Transverse colon (tissue), 4 donors: ENCODE measurements around the gene PXN. TPM values are rescaled to one million over a fixed set of nuclear protein-coding genes. Genes with fewer than 3 reads are reported as not detected.
"Not testable (repeated sequence)": the region's sequence is repeated elsewhere in the genome, so short reads cannot be mapped to it uniquely, and the experiment has no call there.

ENCODE experiments used
- DNase-seq: peaks from one replicate; pipeline ENCODE4 v3.0.0-alpha.2; 2019
- H3K27ac ChIP-seq, 4 donors: fragments of 200-600 bp; sonication (generic); 2 replicates each; pipeline ENCODE4 v1.5.1; 2016 to 2018; ENCODE audit warnings: inconsistent platforms in 4 of 4
- H3K27me3 ChIP-seq: fragments of 200-600 bp; sonication (generic); 2 replicates; pipeline ENCODE4 v1.5.1; 2017; ENCODE audit warnings: inconsistent platforms
- H3K36me3 ChIP-seq, 4 donors: fragments of 200-600 bp; sonication (generic); 2 replicates each; pipeline ENCODE4 v1.5.1; 2017 to 2019; ENCODE audit warnings: inconsistent platforms in 4 of 4
- H3K4me1 ChIP-seq, 4 donors: fragments of 200-600 bp; sonication (generic); 2 replicates each; pipeline ENCODE4 v1.5.1; 2017 to 2020; ENCODE audit warnings: inconsistent platforms in 4 of 4
- H3K4me3 ChIP-seq, 4 donors: fragments of 200-600 bp; sonication (generic); 1 replicate in 1 of 4; 2 replicates in 3 of 4; pipeline versions ENCODE4 v1.5.1 to v1.6.1; 2017 to 2019; ENCODE audit warnings: inconsistent platforms in 4 of 4
- H3K9me3 ChIP-seq, 2 donors: fragments of 200-600 bp; sonication (generic); 2 replicates each; pipeline ENCODE4 v1.5.1; 2017 to 2019; ENCODE audit warnings: inconsistent platforms in 2 of 2
- EP300 ChIP-seq: sonication (generic); formaldehyde crosslinking; IDR thresholded peaks from one replicate; pipeline ENCODE4 v1.6.1; 2017; ENCODE audit warnings: antibody characterized with exemption, low read depth
- POLR2A ChIP-seq: fragments of 450-650 bp; IDR thresholded peaks from one replicate; pipeline ENCODE4 v1.6.1; 2016; ENCODE audit warnings: antibody characterized with exemption, mild to moderate bottlenecking, moderate library complexity
- POLR2AphosphoS5 ChIP-seq, 3 donors: sonication (generic); formaldehyde crosslinking; IDR thresholded peaks; one replicate each; pipeline ENCODE4 v1.6.1; 2016; ENCODE audit warnings: antibody characterized with exemption in 3 of 3
- WGBS, 2 donors: methylation state at CpG; one replicate each; pipeline ENCODE4 v1.1.5; 2018; ENCODE audit warnings: low coverage in 1 of 2; 5-methylcytosine and 5-hydroxymethylcytosine counted together
- in situ Hi-C, 4 donors: fragments of 200-750 bp; cut with MboI; loops; one replicate each; pipeline versions ENCODE4 v1.15.0 to v1.15.1; 2017; ENCODE audit warnings: low sequenced_read_pairs in 3 of 4, low pct_ligation_motif_present in 1 of 4, low pct_unique_long_range_greater_than_20kb in 1 of 4
- intact Hi-C: fragments of 100-400 bp; cut with DNase I; formaldehyde crosslinking; loops from one replicate; pipeline ENCODE4 v1.15.1; 2023; ENCODE audit warnings: low total_unique reads
- total RNA-seq, 4 donors: library from RNA; depleted of rRNA; stranded (reverse); fragments of >200 nt; gene quantifications; one replicate each; pipeline ENCODE4 v1.1.0, GENCODE V29; 2016
- TF ChIP-seq, protein P1 (sequence below), 5 experiments: fragments of 200-600 bp in 3 of 5; fragments of 450-650 bp in 2 of 5; sonication (generic) in 3 of 5; IDR thresholded peaks; 1 replicate in 2 of 5; 2 replicates in 3 of 5; pipeline ENCODE4 v1.5.1; 2016 to 2017; ENCODE audit warnings: antibody characterized with exemption in 5 of 5, inconsistent platforms in 3 of 5, mild to moderate bottlenecking in 2 of 5, moderate library complexity in 1 of 5

Gene PXN
- total RNA-seq, 4 donors from 2014 or later, result 101 to 328 (median 198) TPM

DNA sequence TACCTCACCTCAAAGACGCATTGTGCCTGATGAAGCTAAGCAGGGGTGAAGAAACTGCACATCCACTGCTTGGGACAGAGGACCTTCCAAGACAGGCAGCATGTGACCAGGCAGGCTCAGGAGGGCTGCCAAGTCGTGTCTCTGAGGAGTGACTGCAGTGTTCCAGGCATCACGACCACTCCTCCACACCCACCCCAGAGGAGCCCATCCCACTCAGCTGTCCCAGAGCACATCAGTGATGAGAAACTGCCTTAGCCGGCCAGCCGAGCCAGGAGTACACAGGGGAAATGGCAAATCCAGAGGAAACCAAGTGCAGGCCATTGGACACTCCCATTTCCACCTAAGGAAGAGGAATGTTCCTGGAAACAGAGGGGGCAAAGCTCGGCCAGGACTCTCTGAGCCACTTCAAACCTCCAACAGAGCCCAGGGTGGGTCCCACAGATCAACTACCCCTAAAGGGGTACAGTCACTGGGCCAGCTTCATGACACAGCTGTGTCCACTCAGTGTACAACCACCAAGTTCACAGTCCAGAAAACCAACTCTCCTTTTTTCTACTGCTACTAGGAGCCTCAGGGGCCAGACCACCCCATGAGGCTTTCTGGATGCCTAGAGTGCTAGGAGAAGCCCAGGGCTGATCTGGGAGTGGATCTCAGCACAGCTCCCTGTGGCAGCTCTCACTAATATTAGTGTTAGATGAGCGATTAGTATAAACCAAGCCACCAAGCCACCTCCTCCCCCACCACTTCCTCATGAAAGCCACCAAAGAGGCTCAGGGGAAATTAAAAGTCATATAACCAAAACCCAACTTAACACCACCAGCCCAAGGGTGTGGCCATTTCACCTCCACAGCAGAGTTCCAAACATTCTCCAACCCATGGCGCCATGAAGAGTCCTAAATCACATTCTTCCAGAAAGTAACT lies 15.4 kb downstream of the PXN start:
- Histone ChIP-seq H3K27me3 (no peaks in the 10 kb centered on the region), H3K36me3 (no peaks in the 10 kb centered on the region), H3K4me3 (no peak overlapping the region), H3K27ac (peak overlapping the region; percentile 47 to 87 (median 55)), H3K9me3 (no peaks in the 10 kb centered on the region), H3K4me1 (peaks cover 12 to 77% (median 37%) of the 10 kb centered on the region in 4 donors)
- WGBS, 2 donors, result 38% methylated on average over 7 of the region's 8 CpGs; no CpG with 5 or more reads in 1 of the 2 donors
- in situ Hi-C loops, result no loop called here
- no peak for DNase-seq
- no peak for TF ChIP-seq POLR2A
- TF ChIP-seq EP300, result no peak
- TF ChIP-seq, protein P1, sequence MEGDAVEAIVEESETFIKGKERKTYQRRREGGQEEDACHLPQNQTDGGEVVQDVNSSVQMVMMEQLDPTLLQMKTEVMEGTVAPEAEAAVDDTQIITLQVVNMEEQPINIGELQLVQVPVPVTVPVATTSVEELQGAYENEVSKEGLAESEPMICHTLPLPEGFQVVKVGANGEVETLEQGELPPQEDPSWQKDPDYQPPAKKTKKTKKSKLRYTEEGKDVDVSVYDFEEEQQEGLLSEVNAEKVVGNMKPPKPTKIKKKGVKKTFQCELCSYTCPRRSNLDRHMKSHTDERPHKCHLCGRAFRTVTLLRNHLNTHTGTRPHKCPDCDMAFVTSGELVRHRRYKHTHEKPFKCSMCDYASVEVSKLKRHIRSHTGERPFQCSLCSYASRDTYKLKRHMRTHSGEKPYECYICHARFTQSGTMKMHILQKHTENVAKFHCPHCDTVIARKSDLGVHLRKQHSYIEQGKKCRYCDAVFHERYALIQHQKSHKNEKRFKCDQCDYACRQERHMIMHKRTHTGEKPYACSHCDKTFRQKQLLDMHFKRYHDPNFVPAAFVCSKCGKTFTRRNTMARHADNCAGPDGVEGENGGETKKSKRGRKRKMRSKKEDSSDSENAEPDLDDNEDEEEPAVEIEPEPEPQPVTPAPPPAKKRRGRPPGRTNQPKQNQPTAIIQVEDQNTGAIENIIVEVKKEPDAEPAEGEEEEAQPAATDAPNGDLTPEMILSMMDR (IDR thresholded peaks at IDR 0.05), result no peak
- TF ChIP-seq POLR2AphosphoS5 (IDR thresholded peaks at IDR 0.05), result no peak
- intact Hi-C loops, result loop anchor here (5.0 kb wide), 1 partner anchor 268 kb away; no protein-coding TSS in a partner anchor

DNA sequence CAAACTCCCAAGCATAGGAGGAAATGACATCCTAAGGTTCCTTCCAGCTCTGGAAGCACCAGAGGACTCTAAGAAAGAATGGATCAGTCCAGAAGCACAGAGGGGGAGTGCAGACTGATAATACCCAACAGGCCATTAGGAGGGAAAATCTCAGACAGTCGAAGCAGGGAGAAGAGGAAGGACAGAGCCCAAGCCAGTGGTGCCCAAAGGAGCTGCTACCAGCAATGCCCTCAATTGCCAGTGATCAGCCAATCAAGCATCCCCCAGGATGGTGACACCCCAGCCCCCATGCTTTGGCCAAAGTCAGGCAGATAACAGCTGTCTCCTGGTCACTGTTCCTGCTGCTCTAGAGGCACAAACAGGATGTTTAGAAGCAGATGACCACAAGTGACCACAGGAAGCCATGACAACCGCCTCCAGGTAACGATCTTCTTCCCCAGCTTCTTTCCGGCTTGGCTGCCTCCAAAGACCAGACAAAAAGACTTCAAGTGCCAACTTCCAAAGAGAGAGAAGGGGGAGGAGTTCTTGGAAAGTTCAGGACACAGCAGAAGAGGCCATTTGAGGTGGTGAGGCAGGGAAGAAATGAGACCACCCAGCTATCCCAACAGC lies 16.2 kb downstream of the PXN start:
- H3K9me3 ChIP-seq, result no peaks in the 10 kb centered on the region
- no peaks in the 10 kb centered on the region for H3K36me3 ChIP-seq
- no peak for DNase-seq
- TF ChIP-seq EP300, result no peak
- no peak for TF ChIP-seq POLR2A
- peak overlapping the region; percentile 47 to 87 (median 55) for H3K27ac ChIP-seq
- in situ Hi-C loops (no loop called here), intact Hi-C loops (loop anchor here (5.0 kb wide), 1 partner anchor 267 kb away; no protein-coding TSS in a partner anchor)
- H3K4me1 ChIP-seq, result peaks cover 12 to 76% (median 35%) of the 10 kb centered on the region in 4 donors
- H3K4me3 ChIP-seq, result no peak overlapping the region
- 48 to 60% methylated on average over 1 to 4 of the region's 4 CpGs for WGBS, 2 donors
- no peaks in the 10 kb centered on the region for H3K27me3 ChIP-seq

- in situ Hi-C loops (no loop called here), intact Hi-C loops (loop anchor here (5.0 kb wide), 1 partner anchor 265 kb away; no protein-coding TSS in a partner anchor)
- DNase-seq, result no peak
- H3K27me3 ChIP-seq, result no peaks in the 10 kb centered on the region
- H3K4me3 ChIP-seq, result no peak overlapping the region
- H3K4me1 ChIP-seq, result peaks cover 12 to 68% (median 34%) of the 10 kb centered on the region in 4 donors
- H3K9me3 ChIP-seq, result no peaks in the 10 kb centered on the region
- H3K36me3 ChIP-seq, result no peaks in the 10 kb centered on the region
- TF ChIP-seq, protein P1 (IDR thresholded peaks at IDR 0.05), result no peak
- no peak for TF ChIP-seq EP300
- no peak for TF ChIP-seq POLR2AphosphoS5 (IDR thresholded peaks at IDR 0.05)
- no peak for TF ChIP-seq POLR2A
- WGBS, 2 donors, result 67 to 81% methylated on average over 6 of the region's 6 CpGs
- peak overlapping the region; percentile 48 to 87 (median 54) for H3K27ac ChIP-seq
Measured at GRCh38 chr12:120247621-120248030, 17.9 kb downstream of the PXN start.

DNA sequence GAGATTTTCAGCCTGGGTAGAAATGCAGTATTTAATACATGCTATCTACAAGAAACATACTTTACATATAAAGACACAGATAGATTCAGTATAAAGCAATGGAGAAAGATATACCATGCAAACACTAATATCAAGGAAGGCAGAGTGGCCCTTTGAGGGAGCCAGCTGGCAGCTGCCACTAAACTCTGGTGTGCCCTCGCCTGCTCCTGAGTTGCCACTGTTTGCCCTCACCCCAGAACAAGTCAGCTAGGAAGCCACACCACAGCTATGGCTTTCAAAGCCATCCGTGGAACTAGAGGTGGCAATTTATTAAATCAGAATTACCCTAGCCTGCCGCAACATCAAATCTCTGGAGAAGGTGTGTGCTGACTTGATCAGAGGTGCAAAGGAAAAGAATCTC lies 18.3 kb downstream of the PXN start:
- no peaks in the 10 kb centered on the region for H3K36me3 ChIP-seq
- no peaks in the 10 kb centered on the region for H3K9me3 ChIP-seq
- intact Hi-C loops, result loop anchor here (5.0 kb wide), 1 partner anchor 265 kb away; no protein-coding TSS in a partner anchor
- peaks cover 12 to 68% (median 34%) of the 10 kb centered on the region in 4 donors for H3K4me1 ChIP-seq
- no peak overlapping the region for H3K4me3 ChIP-seq
- no peaks in the 10 kb centered on the region for H3K27me3 ChIP-seq
- 60 to 71% methylated on average over 3 of the region's 3 CpGs for WGBS, 2 donors
- no peak for DNase-seq
- peak overlapping the region; percentile 37 to 87 (median 50) for H3K27ac ChIP-seq
- TF ChIP-seq, protein P1 (IDR thresholded peaks at IDR 0.05), result no peak
- no peak for TF ChIP-seq POLR2A
- no peak for TF ChIP-seq EP300
- in situ Hi-C loops, result no loop called here

DNA sequence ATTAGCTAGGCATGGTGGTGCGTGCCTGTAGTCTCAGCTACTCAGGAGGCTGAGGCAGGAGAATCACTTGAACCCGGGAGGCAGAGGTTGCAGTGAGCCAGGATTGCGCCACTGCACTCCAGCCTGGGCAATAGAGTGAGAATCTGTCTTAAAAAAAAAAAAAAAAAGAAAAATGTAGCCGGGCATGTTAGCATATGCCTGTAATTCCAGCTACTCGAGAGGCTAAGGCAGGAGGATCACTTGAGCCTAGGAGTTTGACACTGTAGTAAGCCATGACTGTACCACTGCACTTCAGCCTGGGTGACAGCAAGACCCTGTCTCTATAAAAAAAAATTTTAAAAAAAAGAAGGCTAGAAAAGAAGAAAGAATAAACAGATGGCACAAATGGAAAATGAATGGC lies 18.8 kb downstream of the PXN start:
- H3K9me3 ChIP-seq, H3K36me3 ChIP-seq, H3K27me3 ChIP-seq, DNase-seq, in situ Hi-C loops, H3K4me3 ChIP-seq: not testable (repeated sequence)
- peak overlapping the region in 3 of 4 donors; percentile 37 to 87 (median 51) for H3K27ac ChIP-seq
- 68 to 78% methylated on average over 5 of the region's 5 CpGs for WGBS, 2 donors
- intact Hi-C loops, result loop anchor here (5.0 kb wide), 1 partner anchor 264 kb away; no protein-coding TSS in a partner anchor
- peaks cover 14 to 70% (median 39%) of the 10 kb centered on the region in 4 donors for H3K4me1 ChIP-seq
